Colonic mucosa (tissue), 4 donors: ENCODE measurements around the gene SPPL2A. TPM values are rescaled to one million over a fixed set of nuclear protein-coding genes. Genes with fewer than 3 reads are reported as not detected.

ENCODE experiments used
- DNase-seq: peaks from one replicate; pipeline ENCODE4 v3.0.0-alpha.2; 2020
- H3K27ac ChIP-seq: fragments of 200-600 bp; one replicate; pipeline ENCODE4 v1.8.0; 2021
- H3K27me3 ChIP-seq: fragments of 200-600 bp; one replicate; pipeline ENCODE4 v1.8.0; 2021
- H3K36me3 ChIP-seq: fragments of 200-600 bp; one replicate; pipeline ENCODE4 v1.8.0; 2021
- H3K4me1 ChIP-seq: fragments of 200-600 bp; one replicate; pipeline ENCODE4 v1.8.0; 2021; ENCODE audit warnings: mild to moderate bottlenecking
- H3K4me3 ChIP-seq: fragments of 200-600 bp; one replicate; pipeline ENCODE4 v1.8.0; 2021
- H3K9ac ChIP-seq, 2 donors: one replicate each; pipeline ENCODE4 v1.7.0; 2013; ENCODE audit warnings: control low read depth in 2 of 2, low read depth in 2 of 2, low read length in 2 of 2
- H3K9me3 ChIP-seq: fragments of 200-600 bp; one replicate; pipeline ENCODE4 v1.8.0; 2021
- CTCF ChIP-seq: fragments of 200-600 bp; IDR thresholded peaks from one replicate; pipeline ENCODE4 v1.8.0; 2022; ENCODE audit warnings: antibody characterized with exemption, mild to moderate bottlenecking
- intact Hi-C: fragments of 100-400 bp; cut with DNase I; formaldehyde crosslinking; loops from one replicate; pipeline ENCODE4 v1.14.1; 2022
- total RNA-seq, 2 donors: library from RNA; stranded (reverse); fragmentation: NEBNext Ultra II Directional in 1 of 2; extraction: Animal tissue kit (Norgen Biotek cat#: 25700) in 1 of 2; gene quantifications; one replicate each; pipeline ENCODE4 v1.2.1, GENCODE V29; 2021
- donor health status: healthy.
- donor health status: DM: no; HTN: no; CAD: no.
- donor health status: DM: no; HTN: no; CAD: no.

Gene SPPL2A
- total RNA-seq, 2 donors from 2014 or later, result 190 to 308 TPM

- no peaks in the 10 kb centered on the region for H3K4me1 ChIP-seq
- no peak overlapping the region for H3K27ac ChIP-seq
- TF ChIP-seq CTCF, result no peak
- H3K27me3 ChIP-seq, result no peaks in the 10 kb centered on the region
- intact Hi-C loops, result no loop called here
- DNase-seq, result no peak
- H3K36me3 ChIP-seq, result no peaks in the 10 kb centered on the region
- H3K4me3 ChIP-seq, result no peak overlapping the region
- H3K9ac ChIP-seq, result no peak overlapping the region
- H3K9me3 ChIP-seq, result no peaks in the 10 kb centered on the region
Observed at GRCh38 chr15:50810128-50810527, 44.6 kb upstream of the SPPL2A start.

GRCh38 chr15:50808728-50809127 is 43.2 kb upstream of the SPPL2A start:
- no peak for DNase-seq
- TF ChIP-seq CTCF, result no peak
- no peaks in the 10 kb centered on the region for H3K4me1 ChIP-seq
- intact Hi-C loops, result no loop called here
- no peaks in the 10 kb centered on the region for H3K27me3 ChIP-seq
- no peak overlapping the region for H3K4me3 ChIP-seq
- H3K9me3 ChIP-seq, result no peaks in the 10 kb centered on the region
- no peak overlapping the region for H3K27ac ChIP-seq
- H3K9ac ChIP-seq, result no peak overlapping the region
- H3K36me3 ChIP-seq, result no peaks in the 10 kb centered on the region

- intact Hi-C loops, result no loop called here
- H3K27me3 ChIP-seq, result no peaks in the 10 kb centered on the region
Observed at GRCh38 chr15:50803479-50804180, 38.1 kb upstream of the SPPL2A start.

GRCh38 chr15:50800715-50801114 is 35.2 kb upstream of the SPPL2A start:
- Histone ChIP-seq H3K4me3 (no peak overlapping the region), H3K4me1 (peaks cover 9% of the 10 kb centered on the region), H3K9me3 (no peaks in the 10 kb centered on the region), H3K27me3 (no peaks in the 10 kb centered on the region), H3K36me3 (no peaks in the 10 kb centered on the region), H3K9ac (no peak overlapping the region), H3K27ac (no peak overlapping the region)
- peak; percentile 15 for DNase-seq
- no peak for TF ChIP-seq CTCF
- intact Hi-C loops, result no loop called here

More at GRCh38 chr15:50803479-50804180, 38.1 kb upstream of the SPPL2A start:
- Histone ChIP-seq H3K4me3 (no peak overlapping the region), H3K4me1 (peaks cover 9% of the 10 kb centered on the region), H3K9me3 (no peaks in the 10 kb centered on the region), H3K27ac (no peak overlapping the region), H3K9ac (no peak overlapping the region), H3K36me3 (no peaks in the 10 kb centered on the region)
- TF ChIP-seq CTCF, result no peak
- no peak for DNase-seq

- no peak for TF ChIP-seq CTCF
- Histone ChIP-seq H3K27me3 (no peaks in the 10 kb centered on the region), H3K9me3 (no peaks in the 10 kb centered on the region), H3K9ac (peak overlapping the region in 1 of 2 donors; percentile 14), H3K4me3 (no peak overlapping the region), H3K4me1 (peaks cover 9% of the 10 kb centered on the region), H3K27ac (peak overlapping the region; percentile 74), H3K36me3 (no peaks in the 10 kb centered on the region)
- peak; percentile 56 for DNase-seq
- intact Hi-C loops, result loop anchor here (10.0 kb wide), 1 partner anchor 66 kb away; no protein-coding TSS in a partner anchor
Observed at GRCh38 chr15:50798684-50799083, 33.2 kb upstream of the SPPL2A start.
